Tibial artery (tissue), 4 donors: ENCODE results near the gene SLC28A3.

Experiments
- DNase-seq, 2 donors: peaks; one replicate each; pipeline ENCODE4 v3.0.0-alpha.2; 2019
- H3K27ac ChIP-seq, 2 donors: fragments of 200-600 bp; sonication (generic) in 1 of 2; 1 replicate in 1 of 2; 2 replicates in 1 of 2; pipeline ENCODE4 v1.5.1; 2018 to 2019; ENCODE audit warnings: mild to moderate bottlenecking in 1 of 2
- H3K27me3 ChIP-seq, 2 donors: fragments of 200-600 bp; sonication (generic) in 1 of 2; one replicate each; pipeline versions ENCODE4 v1.5.1 to v1.6.0; 2016 to 2019
- H3K36me3 ChIP-seq, 3 donors: fragments of 200-600 bp; sonication (generic) in 2 of 3; one replicate each; pipeline ENCODE4 v1.5.1; 2016 to 2019; ENCODE audit warnings: mild to moderate bottlenecking in 2 of 3
- H3K4me1 ChIP-seq, 4 donors: fragments of 200-600 bp; sonication (generic) in 2 of 4; 1 replicate in 3 of 4; 2 replicates in 1 of 4; pipeline ENCODE4 v1.5.1; 2016 to 2019
- H3K4me3 ChIP-seq, 2 donors: fragments of 200-600 bp; sonication (generic) in 1 of 2; 1 replicate in 1 of 2; 2 replicates in 1 of 2; pipeline ENCODE4 v1.5.1; 2018 to 2019; ENCODE audit warnings: mild to moderate bottlenecking in 2 of 2
- H3K9me3 ChIP-seq, 3 donors: fragments of 200-600 bp; sonication (generic) in 1 of 3; one replicate each; pipeline ENCODE4 v1.5.1; 2016 to 2019
- intact Hi-C: fragments of 100-400 bp; cut with DNase I; formaldehyde crosslinking; loops from one replicate; pipeline ENCODE4 v1.15.0; 2023; ENCODE audit warnings: low total_unique reads
- TF ChIP-seq, protein P1 (sequence below), 2 experiments: fragments of 200-600 bp in 1 of 2; fragments of 450-650 bp in 1 of 2; IDR thresholded peaks; one replicate each; pipeline ENCODE4 v1.5.1; 2017 to 2019; ENCODE audit warnings: antibody characterized with exemption in 2 of 2, mild to moderate bottlenecking in 1 of 2, moderate library complexity in 1 of 2

The SLC28A3 gene

GRCh38 chr9:84357275-84357674 lies 16.7 kb upstream of the SLC28A3 start:
- TF ChIP-seq, protein P1, sequence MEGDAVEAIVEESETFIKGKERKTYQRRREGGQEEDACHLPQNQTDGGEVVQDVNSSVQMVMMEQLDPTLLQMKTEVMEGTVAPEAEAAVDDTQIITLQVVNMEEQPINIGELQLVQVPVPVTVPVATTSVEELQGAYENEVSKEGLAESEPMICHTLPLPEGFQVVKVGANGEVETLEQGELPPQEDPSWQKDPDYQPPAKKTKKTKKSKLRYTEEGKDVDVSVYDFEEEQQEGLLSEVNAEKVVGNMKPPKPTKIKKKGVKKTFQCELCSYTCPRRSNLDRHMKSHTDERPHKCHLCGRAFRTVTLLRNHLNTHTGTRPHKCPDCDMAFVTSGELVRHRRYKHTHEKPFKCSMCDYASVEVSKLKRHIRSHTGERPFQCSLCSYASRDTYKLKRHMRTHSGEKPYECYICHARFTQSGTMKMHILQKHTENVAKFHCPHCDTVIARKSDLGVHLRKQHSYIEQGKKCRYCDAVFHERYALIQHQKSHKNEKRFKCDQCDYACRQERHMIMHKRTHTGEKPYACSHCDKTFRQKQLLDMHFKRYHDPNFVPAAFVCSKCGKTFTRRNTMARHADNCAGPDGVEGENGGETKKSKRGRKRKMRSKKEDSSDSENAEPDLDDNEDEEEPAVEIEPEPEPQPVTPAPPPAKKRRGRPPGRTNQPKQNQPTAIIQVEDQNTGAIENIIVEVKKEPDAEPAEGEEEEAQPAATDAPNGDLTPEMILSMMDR (IDR thresholded peaks at IDR 0.05) = no peak
- Histone ChIP-seq H3K27me3 (no peaks in the 10 kb centered on the region), H3K27ac (no peak overlapping the region), H3K4me1 (no peaks in the 10 kb centered on the region), H3K36me3 (no peaks in the 10 kb centered on the region), H3K9me3 (no peaks in the 10 kb centered on the region), H3K4me3 (no peak overlapping the region)
- no peak for DNase-seq
- intact Hi-C loops = no loop called here

GRCh38 chr9:84354035-84354434 lies 13.5 kb upstream of the SLC28A3 start:
- Histone ChIP-seq H3K9me3 (no peaks in the 10 kb centered on the region), H3K36me3 (no peaks in the 10 kb centered on the region), H3K4me1 (no peaks in the 10 kb centered on the region), H3K4me3 (no peak overlapping the region), H3K27me3 (no peaks in the 10 kb centered on the region), H3K27ac (no peak overlapping the region)
- no peak for DNase-seq
- TF ChIP-seq, protein P1 (IDR thresholded peaks at IDR 0.05) = no peak
- intact Hi-C loops = no loop called here

- no peak for DNase-seq
- no peaks in the 10 kb centered on the region for H3K27me3 ChIP-seq
- intact Hi-C loops = no loop called here
- no peaks in the 10 kb centered on the region for H3K9me3 ChIP-seq
- H3K4me3 ChIP-seq = no peak overlapping the region
- no peak overlapping the region for H3K27ac ChIP-seq
- no peaks in the 10 kb centered on the region for H3K4me1 ChIP-seq
- no peaks in the 10 kb centered on the region for H3K36me3 ChIP-seq
- TF ChIP-seq, protein P1 (IDR thresholded peaks at IDR 0.05) = no peak
These were observed 9.1 kb upstream of the SLC28A3 start for GRCh38 chr9:84349671-84350070.

DNA sequence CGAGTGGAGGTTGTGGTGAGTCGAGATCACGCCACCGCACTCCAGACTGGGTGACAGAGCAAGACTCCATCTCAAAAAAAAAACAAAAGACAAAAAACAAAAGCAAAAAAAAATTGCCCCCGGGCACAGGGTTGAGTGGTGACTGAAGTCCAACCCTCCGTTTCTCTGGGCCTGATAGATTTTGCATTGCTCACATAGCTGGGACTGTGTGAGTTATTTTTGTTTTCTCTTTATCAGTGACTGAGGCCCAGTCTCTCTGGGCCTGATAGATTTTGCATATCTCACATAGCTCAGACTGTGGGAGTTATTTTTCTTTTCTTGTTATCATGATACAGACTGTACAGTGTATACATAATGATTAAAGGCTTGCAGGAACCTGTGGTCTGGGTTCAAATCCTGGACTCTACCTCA lies 2.6 kb upstream of the SLC28A3 start:
- Histone ChIP-seq H3K36me3 (no peaks in the 10 kb centered on the region), H3K9me3 (no peaks in the 10 kb centered on the region), H3K4me1 (no peaks in the 10 kb centered on the region), H3K27me3 (no peaks in the 10 kb centered on the region), H3K4me3 (no peak overlapping the region), H3K27ac (no peak overlapping the region)
- DNase-seq = no peak
- intact Hi-C loops = no loop called here
- TF ChIP-seq, protein P1 (IDR thresholded peaks at IDR 0.05) = no peak

DNA sequence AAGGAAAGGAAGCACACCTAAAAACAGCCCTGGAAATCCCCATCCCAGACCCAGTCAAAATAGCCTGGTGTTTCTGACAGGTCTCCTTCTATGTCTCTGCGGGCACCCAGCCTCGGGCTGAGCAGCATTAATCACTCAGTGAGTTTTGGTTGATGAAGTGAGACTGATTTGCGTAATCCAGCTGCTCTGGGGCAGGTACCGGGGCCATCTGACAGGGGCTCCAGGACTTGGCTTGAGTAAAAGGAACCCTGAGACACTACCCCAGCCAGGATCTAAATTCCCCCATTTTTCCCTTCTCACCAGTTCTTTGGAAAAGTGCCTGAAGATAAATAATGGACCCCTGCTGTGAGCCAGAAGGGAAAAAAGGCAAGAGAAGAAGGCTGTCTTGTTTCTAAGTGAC lies 596 bp downstream of the SLC28A3 start:
- H3K9me3 ChIP-seq = no peaks in the 10 kb centered on the region
- no peaks in the 10 kb centered on the region for H3K36me3 ChIP-seq
- no peak overlapping the region for H3K27ac ChIP-seq
- no peak for DNase-seq
- intact Hi-C loops = no loop called here
- H3K4me1 ChIP-seq = no peaks in the 10 kb centered on the region
- H3K27me3 ChIP-seq = no peaks in the 10 kb centered on the region
- no peak overlapping the region for H3K4me3 ChIP-seq
- TF ChIP-seq, protein P1 (IDR thresholded peaks at IDR 0.05) = no peak

- no peaks in the 10 kb centered on the region for H3K36me3 ChIP-seq
- no peak overlapping the region for H3K4me3 ChIP-seq
- TF ChIP-seq, protein P1 (IDR thresholded peaks at IDR 0.05) = no peak
- no peaks in the 10 kb centered on the region for H3K9me3 ChIP-seq
- DNase-seq = no peak
- H3K27me3 ChIP-seq = no peaks in the 10 kb centered on the region
- intact Hi-C loops = no loop called here
- no peaks in the 10 kb centered on the region for H3K4me1 ChIP-seq
- H3K27ac ChIP-seq = no peak overlapping the region
These were observed 1.1 kb downstream of the SLC28A3 start for GRCh38 chr9:84339503-84339902.
